HG03060 (cell line): ENCODE data around the gene UBE2O.

Experiments used
- ATAC-seq: cut with Tn5 transposase; IDR thresholded peaks from one replicate; pipeline ENCODE4 v1.9.1; 2021; ENCODE audit warnings: low read depth, moderate number of reproducible peaks; ENCODE audit not compliant: unreplicated experiment

Gene UBE2O

GRCh38 chr17:76442341-76443338 lies 10.3 kb downstream of the UBE2O start:
- no peak for ATAC-seq

DNA sequence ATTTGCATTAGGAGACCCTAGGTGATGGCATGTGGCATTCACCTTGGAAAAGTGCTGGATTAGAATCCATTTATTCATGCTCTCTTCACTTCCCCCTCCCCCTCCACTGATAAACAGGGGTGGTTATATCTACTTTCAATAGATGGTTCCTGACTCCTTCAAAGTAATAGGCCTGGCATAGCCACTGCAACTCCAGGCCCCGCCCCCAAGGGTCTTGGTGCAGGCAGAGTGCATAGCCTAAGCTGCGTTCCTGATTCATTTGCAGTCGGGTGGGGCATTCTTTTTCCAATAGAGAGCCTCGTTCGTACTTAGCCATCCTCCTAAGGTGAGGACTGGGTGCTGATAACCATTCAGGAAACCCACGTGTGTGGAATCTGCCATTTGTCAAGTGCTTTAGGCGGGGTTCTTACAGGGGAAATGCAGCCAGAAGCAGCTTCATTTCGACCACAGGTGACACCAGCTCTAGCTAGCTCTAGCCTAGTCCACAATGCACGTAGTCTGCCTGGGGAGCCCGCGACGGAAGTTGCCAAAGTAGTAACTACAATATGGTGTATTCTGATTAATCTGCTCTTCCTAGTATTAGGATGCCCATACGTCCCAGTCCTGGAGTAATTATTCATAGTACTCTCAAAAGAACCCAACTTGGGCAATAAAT lies 11.1 kb downstream of the UBE2O start:
- no peak for ATAC-seq

DNA sequence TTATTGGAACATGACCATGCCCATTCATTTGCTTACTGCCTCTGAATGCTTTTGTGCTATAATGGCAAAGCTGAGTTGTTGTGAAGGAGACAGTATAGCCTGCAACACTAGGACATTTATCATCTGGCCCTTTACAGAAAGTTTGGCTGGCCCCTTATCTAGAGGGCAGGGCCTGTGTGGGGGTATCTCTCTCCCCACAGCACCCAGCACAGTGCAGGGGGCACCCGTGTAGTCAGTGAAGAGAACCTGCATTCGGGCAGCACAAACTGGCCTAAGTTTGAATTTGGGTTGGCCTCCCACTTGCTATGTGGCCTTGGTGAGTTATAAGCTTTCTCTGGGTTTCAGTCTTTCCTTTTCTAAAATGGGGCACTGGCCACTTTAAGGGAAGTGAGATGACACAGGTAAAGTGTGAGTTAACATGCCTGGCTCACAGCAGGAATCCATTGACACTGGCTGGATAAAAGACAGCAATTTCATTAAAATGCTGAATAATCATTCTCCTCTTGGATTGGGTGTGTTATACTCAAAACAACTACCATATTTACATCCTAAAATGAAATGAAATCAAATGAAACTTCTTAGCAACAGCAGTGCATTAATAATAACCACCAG lies 12.1 kb downstream of the UBE2O start:
- ATAC-seq = no peak

- no peak for ATAC-seq
These were observed 13.5 kb downstream of the UBE2O start for GRCh38 chr17:76439314-76439928.

GRCh38 chr17:76438906-76439305 lies 14.0 kb downstream of the UBE2O start:
- no peak for ATAC-seq

DNA sequence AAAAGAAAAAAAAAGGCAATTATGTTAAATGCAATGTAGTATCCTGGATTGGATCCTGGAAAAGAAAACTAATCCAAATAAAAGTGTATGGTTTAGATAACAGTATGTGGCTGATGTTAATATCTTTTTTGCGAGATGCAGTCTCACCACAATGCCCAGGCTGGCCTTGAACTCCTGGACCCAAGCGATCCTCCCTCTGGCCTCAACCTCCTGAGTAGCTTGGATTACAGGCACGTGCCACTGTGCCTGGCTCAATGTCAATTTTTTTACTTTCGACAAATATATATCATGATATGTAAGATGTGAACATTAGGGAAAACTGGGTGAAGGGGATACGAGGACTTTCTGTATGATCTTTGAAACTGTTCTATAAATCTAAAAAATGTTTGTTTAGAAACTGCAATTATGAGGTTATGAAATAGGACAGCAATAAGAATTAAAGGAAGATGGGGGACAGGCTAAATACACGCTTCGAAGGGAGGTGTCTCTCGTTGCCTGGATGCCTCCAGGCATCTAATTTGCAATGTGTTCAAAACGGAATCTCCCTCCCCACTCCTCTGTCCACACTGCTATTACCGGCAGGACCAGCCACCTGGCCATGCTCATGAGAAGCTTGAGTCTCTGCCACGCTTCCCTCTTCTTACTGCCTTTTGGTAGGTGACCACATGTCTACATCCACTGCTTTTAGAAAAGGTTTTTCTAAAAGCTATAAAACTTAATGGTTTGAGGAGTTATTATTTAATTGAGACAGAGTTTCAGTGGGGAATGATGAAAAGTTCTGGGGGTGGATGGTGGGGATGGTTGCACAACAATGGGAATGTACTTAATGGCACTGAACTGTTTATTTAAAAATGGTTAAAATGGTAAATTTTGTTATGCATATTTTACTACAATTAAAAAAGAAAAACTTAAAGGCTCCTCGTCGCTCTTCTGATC lies 15.2 kb downstream of the UBE2O start:
- no peak for ATAC-seq

DNA sequence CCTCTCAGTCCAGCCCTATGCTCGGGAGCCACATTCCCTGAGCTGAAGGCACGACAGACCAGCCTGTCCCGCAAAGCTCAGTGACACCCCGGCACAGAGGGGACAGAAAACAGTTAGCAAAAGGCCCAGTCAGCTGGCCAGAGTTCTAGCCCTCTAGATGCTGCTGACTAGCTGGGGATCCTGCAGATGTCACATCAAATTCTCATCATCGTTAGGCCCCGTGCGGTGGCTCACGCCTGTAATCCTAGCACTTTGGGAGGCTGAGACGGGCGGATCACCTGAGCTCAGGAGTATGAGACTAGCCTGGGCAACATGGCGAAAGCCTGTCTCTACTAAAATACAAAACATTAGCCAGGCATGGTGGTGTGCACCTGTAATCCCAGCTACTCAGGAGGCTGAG lies 17.2 kb downstream of the UBE2O start:
- ATAC-seq = no peak

DNA sequence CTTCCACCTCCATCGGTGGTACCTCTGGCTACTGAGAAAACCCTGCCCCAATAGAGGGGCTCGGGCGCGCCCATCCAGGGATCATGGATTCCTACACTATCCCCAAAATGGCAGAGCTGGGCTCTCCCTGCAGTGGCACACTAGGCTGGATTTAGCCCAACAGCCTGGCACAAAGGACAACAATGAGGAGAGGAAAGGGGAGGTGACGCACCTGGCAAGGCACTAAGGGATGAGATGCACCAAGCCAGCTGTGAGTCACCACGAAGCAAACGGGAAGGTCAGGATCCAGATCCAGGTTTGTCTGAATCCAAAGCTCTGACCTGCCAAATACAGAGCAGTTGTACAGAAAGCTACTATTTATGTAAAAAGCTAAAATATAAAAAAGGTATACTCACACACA lies 18.1 kb downstream of the UBE2O start:
- no peak for ATAC-seq

GRCh38 chr17:76433693-76434092 lies 19.3 kb downstream of the UBE2O start:
- ATAC-seq = no peak

GRCh38 chr17:76432712-76433336 lies 20.1 kb downstream of the UBE2O start:
- no peak for ATAC-seq

DNA sequence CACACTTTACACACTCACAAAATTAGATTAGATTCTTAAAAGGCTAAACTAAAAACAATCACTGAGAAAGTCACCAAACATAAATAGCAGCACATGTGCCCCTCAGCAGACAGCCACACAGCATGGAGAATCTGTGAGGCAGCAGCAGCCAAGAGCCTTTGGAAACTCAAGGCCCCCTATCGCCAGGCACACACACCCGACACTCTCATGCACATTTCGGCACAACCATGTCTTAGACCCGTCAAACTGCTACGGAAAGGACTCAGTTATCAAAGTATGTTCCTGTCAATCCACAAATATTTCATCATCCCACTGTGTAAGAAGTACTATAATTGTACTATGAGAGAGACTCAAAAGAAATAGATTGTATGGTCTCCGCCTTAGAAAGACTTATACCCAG lies 20.9 kb downstream of the UBE2O start:
- no peak for ATAC-seq

DNA sequence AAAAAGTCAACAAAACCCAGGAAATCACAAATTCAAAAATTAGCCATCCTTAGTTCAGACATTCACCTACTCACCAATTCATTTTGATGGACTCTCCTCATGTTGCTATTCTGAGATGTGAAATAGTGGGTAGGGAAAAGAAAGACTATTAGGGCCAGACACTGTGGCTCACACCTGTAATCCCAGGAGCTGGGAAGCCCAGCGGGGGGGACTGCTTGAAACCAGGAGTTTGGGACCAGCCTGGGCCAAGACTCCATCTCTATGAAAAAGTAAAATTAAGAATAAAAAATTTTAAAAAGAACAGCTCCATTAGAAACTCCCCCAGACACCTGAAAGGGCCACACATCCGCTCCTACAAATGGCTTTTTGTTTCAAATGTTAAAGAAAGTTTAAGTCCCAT lies 21.4 kb downstream of the UBE2O start:
- no peak for ATAC-seq

DNA sequence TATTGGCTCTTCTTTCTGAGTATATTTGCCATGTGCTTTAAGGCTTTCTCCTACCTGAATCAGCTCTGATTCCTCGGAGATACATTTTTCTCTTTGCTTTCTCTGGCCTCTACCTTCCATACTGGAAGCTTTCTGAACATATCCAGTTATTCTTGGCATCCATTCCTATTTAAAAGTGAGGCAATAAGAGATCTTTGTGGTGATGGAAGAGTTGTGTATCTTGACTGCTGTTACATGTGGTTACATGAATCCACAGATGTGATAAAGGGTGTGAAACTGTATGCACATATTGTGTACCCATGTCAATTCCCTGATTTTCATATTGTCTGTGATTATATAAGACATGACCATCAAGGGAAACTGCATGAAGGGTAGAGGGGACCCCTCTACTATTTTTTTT lies 24.4 kb downstream of the UBE2O start:
- no peak for ATAC-seq

DNA sequence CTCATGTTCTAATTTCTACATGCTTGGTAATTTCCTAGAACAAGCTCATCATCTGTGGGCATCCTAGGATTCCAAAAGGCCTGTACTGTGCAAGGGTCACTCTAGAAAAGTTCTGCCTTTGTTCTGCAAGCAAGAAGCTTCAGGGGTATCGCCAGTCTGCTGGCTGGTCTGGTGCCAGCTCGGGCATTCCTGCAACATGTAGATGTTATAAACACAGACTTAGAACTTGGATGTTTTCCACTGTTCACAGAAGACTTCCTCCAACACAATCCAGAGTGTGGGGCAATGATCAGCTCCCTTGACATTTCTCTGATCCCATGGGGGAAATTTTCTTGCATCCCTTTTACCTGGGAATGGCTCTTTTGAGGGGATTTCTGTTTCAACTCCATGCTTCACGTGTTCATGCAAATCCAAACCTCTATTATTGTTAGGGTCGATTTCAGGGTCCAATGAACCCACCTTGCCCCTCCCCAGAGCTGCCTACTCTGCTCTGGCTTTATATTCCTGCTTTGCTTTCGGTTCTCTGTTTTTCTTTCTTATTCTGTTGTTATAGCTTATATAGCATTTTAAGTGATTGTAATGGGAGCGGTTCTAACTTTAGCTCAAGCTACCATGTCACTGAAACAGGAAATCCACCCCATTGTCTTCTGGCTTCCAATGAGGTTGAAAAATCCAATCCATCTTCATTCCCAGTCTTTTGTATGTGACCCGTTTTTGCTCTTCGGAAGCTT lies 25.3 kb downstream of the UBE2O start:
- no peak for ATAC-seq

DNA sequence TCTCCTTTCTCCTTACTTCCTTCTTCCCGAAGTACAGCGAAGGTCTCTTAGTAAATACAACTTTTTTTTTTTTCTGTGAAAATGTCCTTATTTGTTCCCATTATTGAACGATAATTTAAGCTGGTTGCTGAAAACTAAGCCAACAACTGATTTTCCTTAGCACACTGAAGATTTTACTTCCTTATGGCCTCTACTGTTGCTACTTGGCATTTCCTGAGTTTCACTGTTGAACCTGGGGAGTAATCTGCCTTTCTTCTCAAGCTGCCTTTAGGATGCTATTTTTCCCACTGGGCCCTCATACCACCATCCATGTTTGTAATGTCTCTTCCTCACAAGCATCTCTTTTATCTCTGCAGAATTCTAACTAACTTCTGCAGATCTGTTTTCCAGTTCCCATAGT lies 26.1 kb downstream of the UBE2O start:
- ATAC-seq = no peak

- no peak for ATAC-seq
These were observed 30.1 kb downstream of the UBE2O start for GRCh38 chr17:76422860-76423259.

GRCh38 chr17:76422406-76422805 lies 30.5 kb downstream of the UBE2O start:
- ATAC-seq = no peak

GRCh38 chr17:76421044-76421407 lies 31.9 kb downstream of the UBE2O start:
- ATAC-seq = no peak
